HepG2 (cell line): ENCODE measurements around the gene TMEM176A. TPM values are rescaled to one million over a fixed set of nuclear protein-coding genes. Genes with fewer than 3 reads are reported as not detected.

ENCODE experiments used
- ATAC-seq: fragments of 200-7000 bp; cut with Tn5 transposase; 3 replicates; pipeline ENCODE4 v1.9.1; 2020; ENCODE audit warnings: mild to moderate bottlenecking, moderate library complexity
- BruUV-seq: library from RNA; stranded (reverse); fragments of 400-500 nt; replicated peaks from 2 replicates; lab custom pipeline; 2021; lab: Mats Ljungman, UMichigan
- CTCF ChIA-PET: fragments of 300-600 bp; formaldehyde crosslinking; extraction: SDS; loops from one replicate; lab custom pipeline; 2021; ENCODE audit warnings: low total read pairs, inconsistent platforms, low intra/inter-chr PET ratio; lab: Yijun Ruan, JAX
- POLR2A ChIA-PET: fragments of 350-600 bp; sonication (Branson Sonifier 250); formaldehyde crosslinking; loops from one replicate; lab custom pipeline; 2020; ENCODE audit warnings: antibody characterized with exemption, inconsistent platforms; lab: Yijun Ruan, JAX
- DNase-seq: peaks from one replicate; pipeline ENCODE4 v3.0.0-alpha.2; 2015; ENCODE audit warnings: low spot score
- FAIRE-seq: peaks from 3 replicates; lab custom pipeline; 2011; peaks lifted over from hg19 to GRCh38; lab: Jason Lieb, UNC
- H2AFZ ChIP-seq: one replicate; pipeline ENCODE4 v1.6.1; 2011; ENCODE audit warnings: low read length, inconsistent platforms
- H3K27ac ChIP-seq: fragments of 300-600 bp; 3 replicates; pipeline ENCODE4 v1.8.0; 2011; ENCODE audit warnings: mixed run types, mild to moderate bottlenecking, mixed read lengths, low read length, inconsistent platforms; ENCODE audit not compliant: insufficient read depth; ENCODE audit errors: extremely low read length
- H3K27me3 ChIP-seq, 2 experiments: fragments of 200-600 bp in 1 of 2; 2 replicates in 1 of 2; 3 replicates in 1 of 2; pipeline versions ENCODE4 v1.6.0 to v1.8.0; 2011; ENCODE audit warnings: low read length in 2 of 2, mild to moderate bottlenecking in 2 of 2, moderate library complexity in 2 of 2, inconsistent platforms in 1 of 2; ENCODE audit not compliant: insufficient read depth in 2 of 2, control insufficient read depth in 1 of 2
- H3K36me3 ChIP-seq, 2 experiments: fragments of 200-600 bp in 1 of 2; replicated peaks in 1 of 2; 2 replicates in 1 of 2; 3 replicates in 1 of 2; pipeline versions ENCODE4 v1.5.1 to v1.8.0; 2011; ENCODE audit warnings: low read length in 2 of 2, inconsistent platforms in 1 of 2; ENCODE audit not compliant: insufficient read depth in 2 of 2, control insufficient read depth in 1 of 2
- H3K4me1 ChIP-seq: 2 replicates; pipeline ENCODE4 v1.5.1; 2012; ENCODE audit warnings: low read length, inconsistent platforms; ENCODE audit not compliant: insufficient read depth
- H3K4me2 ChIP-seq: 2 replicates; pipeline ENCODE4 v1.6.0; 2011; ENCODE audit warnings: low read depth, low read length, inconsistent platforms
- H3K4me3 ChIP-seq, 3 experiments: fragments of 200-600 bp in 1 of 3; sonication (generic), shearing (Covaris generic) in 1 of 3; replicated peaks in 1 of 3; 2 replicates each; pipeline ENCODE4 v1.5.1; 2011 to 2016; ENCODE audit warnings: low read length in 3 of 3, inconsistent platforms in 2 of 3, low read depth in 2 of 3, mild to moderate bottlenecking in 2 of 3, control low read depth in 1 of 3, mixed read lengths in 1 of 3; ENCODE audit not compliant: insufficient read depth in 1 of 3
- H3K79me2 ChIP-seq: one replicate; pipeline ENCODE4 v1.6.1; 2011; ENCODE audit warnings: low read length, inconsistent platforms; ENCODE audit not compliant: insufficient read depth
- H3K9ac ChIP-seq: 2 replicates; pipeline ENCODE4 v1.6.0; 2011; ENCODE audit warnings: mild to moderate bottlenecking, low read depth, low read length, inconsistent platforms; ENCODE audit not compliant: insufficient read depth
- H3K9me3 ChIP-seq: 2 replicates; pipeline ENCODE4 v1.5.1; 2012; ENCODE audit warnings: mild to moderate bottlenecking, low read length
- H4K20me1 ChIP-seq: 2 replicates; pipeline ENCODE4 v1.6.0; 2011; ENCODE audit warnings: inconsistent platforms, mild to moderate bottlenecking, low read length, moderate library complexity; ENCODE audit not compliant: insufficient read depth
- BRCA1 ChIP-seq: sonication (generic); formaldehyde crosslinking; IDR thresholded peaks from 2 replicates; pipeline ENCODE4 v1.4.0; 2020; ENCODE audit warnings: missing genetic modification reagents
- FOSL1 ChIP-seq: sonication (generic); formaldehyde crosslinking; IDR thresholded peaks from 2 replicates; pipeline ENCODE4 v1.9.0; 2021; ENCODE audit warnings: missing genetic modification reagents, borderline replicate concordance
- HOXA5 ChIP-seq: sonication (generic); formaldehyde crosslinking; IDR thresholded peaks from 2 replicates; pipeline ENCODE4 v1.4.0; 2020; ENCODE audit warnings: missing genetic modification reagents
- IRF2 ChIP-seq: IDR thresholded peaks from 2 replicates; pipeline ENCODE4 v1.6.1; 2018; ENCODE audit warnings: missing genetic modification reagents, missing compliant biosample characterization
- MIXL1 ChIP-seq: IDR thresholded peaks from 2 replicates; pipeline ENCODE4 v1.6.1; 2016
- NFIC ChIP-seq: IDR thresholded peaks from 2 replicates; pipeline ENCODE4 v1.6.1; 2012; ENCODE audit warnings: mild to moderate bottlenecking, low read length, inconsistent platforms
- RARG ChIP-seq: sonication (generic); formaldehyde crosslinking; IDR thresholded peaks from 2 replicates; pipeline ENCODE4 v1.4.0; 2020; ENCODE audit warnings: low read depth, mild to moderate bottlenecking, missing genetic modification reagents
- SALL1 ChIP-seq: sonication (generic); formaldehyde crosslinking; IDR thresholded peaks from 2 replicates; pipeline ENCODE4 v1.8.0; 2022; ENCODE audit warnings: mild to moderate bottlenecking, missing genetic modification reagents
- SIN3A ChIP-seq: IDR thresholded peaks from 2 replicates; pipeline ENCODE4 v1.6.1; 2011; ENCODE audit warnings: low read depth, mild to moderate bottlenecking, control low read depth, low read length, borderline replicate concordance
- SMAD3 ChIP-seq: sonication (generic); formaldehyde crosslinking; IDR thresholded peaks from 2 replicates; pipeline ENCODE4 v1.4.0; 2020; ENCODE audit warnings: missing genetic modification reagents
- TBL1XR1 ChIP-seq: fragments of 150-350 bp; IDR thresholded peaks from 2 replicates; pipeline ENCODE4 v1.6.1; 2014; ENCODE audit warnings: borderline replicate concordance, low read length; ENCODE audit not compliant: partially characterized antibody
- ZBTB33 ChIP-seq: sonication (generic); formaldehyde crosslinking; IDR thresholded peaks from 2 replicates; pipeline ENCODE4 v1.4.0; 2020; ENCODE audit warnings: missing genetic modification reagents
- ZIK1 ChIP-seq: sonication (generic); formaldehyde crosslinking; IDR thresholded peaks from 2 replicates; pipeline ENCODE4 v1.5.0; 2020; ENCODE audit warnings: mild to moderate bottlenecking, low read depth, missing genetic modification reagents, borderline replicate concordance
- ZNF205 ChIP-seq: IDR thresholded peaks from 2 replicates; pipeline ENCODE4 v1.6.1; 2018; ENCODE audit warnings: missing biosample characterization, missing genetic modification reagents
- ZNF276 ChIP-seq: sonication (generic); formaldehyde crosslinking; IDR thresholded peaks from 2 replicates; pipeline ENCODE4 v1.4.0; 2020; ENCODE audit warnings: mild to moderate bottlenecking, low read depth, missing genetic modification reagents
- ZNF317 ChIP-seq: sonication (generic); formaldehyde crosslinking; IDR thresholded peaks from 2 replicates; pipeline ENCODE4 v1.5.0; 2020; ENCODE audit warnings: mild to moderate bottlenecking, missing genetic modification reagents
- ZNF556 ChIP-seq: sonication (generic); formaldehyde crosslinking; IDR thresholded peaks from 2 replicates; pipeline ENCODE4 v1.4.0; 2020; ENCODE audit warnings: mild to moderate bottlenecking, missing genetic modification reagents, borderline replicate concordance
- ZNF577 ChIP-seq: sonication (generic); formaldehyde crosslinking; IDR thresholded peaks from 2 replicates; pipeline ENCODE4 v1.4.0; 2020; ENCODE audit warnings: mild to moderate bottlenecking, low read depth, missing genetic modification reagents, borderline replicate concordance
- ZNF660 ChIP-seq: sonication (generic); formaldehyde crosslinking; IDR thresholded peaks from 2 replicates; pipeline ENCODE4 v1.5.1; 2020; ENCODE audit warnings: mild to moderate bottlenecking, low read depth, missing genetic modification reagents, borderline replicate concordance
- ZNF788 ChIP-seq: sonication (generic); formaldehyde crosslinking; IDR thresholded peaks from 2 replicates; pipeline ENCODE4 v1.5.0; 2020; ENCODE audit warnings: mild to moderate bottlenecking, missing genetic modification reagents, borderline replicate concordance
- WGBS: methylation state at CpG from one replicate; pipeline ENCODE4 v1.1.6; 2017; ENCODE audit warnings: low lambda C conversion rate; 5-methylcytosine and 5-hydroxymethylcytosine counted together
- in situ Hi-C: cut with HindIII; loops from 2 replicates; pipeline ENCODE4 v1.10.0; 2017; ENCODE audit warnings: low pct_unique_long_range_greater_than_20kb; ENCODE audit not compliant: extremely low pct_ligation_motif_present
- intact Hi-C: fragments of 100-400 bp; cut with micrococcal nuclease; formaldehyde crosslinking; loops from one replicate; pipeline ENCODE4 v1.10.0; 2022; ENCODE audit not compliant: unreplicated experiment
- polyA plus RNA-seq, 8 experiments: library from polyadenylated mRNA; depleted of rRNA in 3 of 8; stranded (reverse) in 7 of 8; unstranded in 1 of 8; fragments of >200 nt; fragmentation: Illumina TruSeq in 4 of 8; extraction: Trizol in 4 of 8; gene quantifications; 2 replicates each; pipeline versions ENCODE4 v1.2.1 to v1.2.3, GENCODE V29; 2011 to 2016; ENCODE audit warnings: low read depth in 4 of 8, missing spikeins in 1 of 8, mixed read lengths in 1 of 8; ENCODE audit not compliant: insufficient read depth in 1 of 8
- total RNA-seq, 5 experiments: library from RNA; depleted of rRNA; stranded (reverse); fragments of >200 nt; fragmentation: Illumina TruSeq; extraction: Trizol; gene quantifications; 2 replicates each; pipeline ENCODE4 v1.2.3, GENCODE V29; 2016; ENCODE audit warnings: low read depth in 1 of 5

The TMEM176A gene
- total and polyA plus RNA-seq, 2 of the 13 experiments (the other 11 are each of a cell fraction or from before 2014, with no cell fraction given), result not detected

GRCh38 chr7:150801242-150801945 lies 825 bp downstream of the TMEM176A start:
- peaks cover 0 to 12% of the 10 kb centered on the region in 2 experiments; a peak in 3 of 5 replicates for H3K27me3 ChIP-seq
- H3K4me2 ChIP-seq, result no peak overlapping the region
- ATAC-seq, result peak; percentile 30; the same call in 1 of the 3 replicates
- BruUV-seq, result no TSS peak
- CTCF ChIA-PET, result no interaction called here
- no peak for FAIRE-seq
- H3K79me2 ChIP-seq, result no peaks in the 10 kb centered on the region
- DNase-seq, result no peak
- 61% methylated on average over 12 of the region's 26 CpGs for WGBS
- no peaks in the 10 kb centered on the region for H3K4me1 ChIP-seq
- no peak overlapping the region for H3K4me3 ChIP-seq
- no peaks in the 10 kb centered on the region for H3K36me3 ChIP-seq
- in situ Hi-C loops, result no loop called here
- no peaks in the 10 kb centered on the region for H4K20me1 ChIP-seq
- H3K9ac ChIP-seq, result no peak overlapping the region
- intact Hi-C loops, result no loop called here
- no peak overlapping the region for H2AFZ ChIP-seq
- peaks cover 10% of the 10 kb centered on the region; the same call in 1 of the 2 replicates for H3K9me3 ChIP-seq
- H3K27ac ChIP-seq, result no peak overlapping the region
- TF ChIP-seq ZNF205, result no peak
- TF ChIP-seq ZIK1, result no peak
- no peak for TF ChIP-seq ZNF276
- TF ChIP-seq BRCA1, result no peak
- no peak for TF ChIP-seq SIN3A
- TF ChIP-seq ZNF660 (CRISPR knock-in tag), result no peak
- TF ChIP-seq ZNF317 (CRISPR knock-in tag), result no peak
- no peak for TF ChIP-seq SMAD3
- no peak for TF ChIP-seq ZNF556
- TF ChIP-seq NFIC, result no peak
- TF ChIP-seq SALL1 (CRISPR knock-in tag), result no peak
- no peak for TF ChIP-seq ZBTB33
- no peak for TF ChIP-seq RARG
- TF ChIP-seq FOSL1 (CRISPR knock-in tag), result no peak
- no peak for TF ChIP-seq ZNF577 (CRISPR knock-in tag)
- TF ChIP-seq IRF2, result no peak
- TF ChIP-seq HOXA5 (CRISPR knock-in tag), result no peak
- no peak for TF ChIP-seq ZNF788 (CRISPR knock-in tag)
- no peak for TF ChIP-seq TBL1XR1
- no peak for TF ChIP-seq MIXL1
- POLR2A ChIA-PET, result no interaction called here
